Glomerular visceral epithelial cell (primary cell): Measurements from ENCODE around the gene RIT2.

Experiments used
- DNase-seq: peaks from one replicate; pipeline ENCODE4 v3.0.0-alpha.2; 2016; ENCODE audit errors: extremely low spot score

The RIT2 gene

DNA sequence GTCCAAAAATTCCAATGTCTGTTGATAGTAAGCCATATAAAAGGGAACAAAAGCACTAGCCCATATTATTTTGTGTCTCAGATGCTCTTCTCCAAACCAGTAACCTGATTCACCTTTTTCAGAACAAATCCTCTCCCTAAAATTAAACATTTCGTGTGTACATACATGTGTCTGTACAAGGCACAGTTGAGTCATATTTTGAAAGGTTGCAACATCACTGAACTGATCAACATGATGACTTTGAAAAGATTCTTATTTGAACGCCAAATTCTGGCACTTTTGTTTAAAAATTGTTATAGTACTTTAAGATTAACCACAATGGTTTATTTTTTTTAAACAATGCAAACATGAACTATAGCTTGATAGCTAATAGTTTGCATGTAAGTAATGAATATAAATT is 102.5 kb downstream of the RIT2 start:
- no peak for DNase-seq

DNA sequence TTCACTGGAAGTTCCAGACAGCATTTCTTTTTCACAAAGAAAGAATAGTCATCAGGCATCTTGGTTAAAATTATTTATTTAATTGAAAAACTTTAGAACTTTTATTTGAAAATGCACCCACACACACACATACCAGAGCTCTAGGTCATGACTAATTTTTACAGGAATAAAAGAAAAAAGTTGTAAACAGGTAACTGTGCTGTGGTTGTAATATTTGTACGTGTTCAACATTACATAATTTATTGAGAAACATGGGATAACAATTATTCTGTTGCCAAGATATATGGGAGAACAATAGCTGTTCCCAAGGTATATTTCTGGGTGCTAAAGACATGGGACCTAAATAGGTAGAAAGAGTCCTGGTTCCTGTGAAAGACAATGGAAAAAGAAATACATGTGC is 104.9 kb downstream of the RIT2 start:
- DNase-seq: no peak

DNA sequence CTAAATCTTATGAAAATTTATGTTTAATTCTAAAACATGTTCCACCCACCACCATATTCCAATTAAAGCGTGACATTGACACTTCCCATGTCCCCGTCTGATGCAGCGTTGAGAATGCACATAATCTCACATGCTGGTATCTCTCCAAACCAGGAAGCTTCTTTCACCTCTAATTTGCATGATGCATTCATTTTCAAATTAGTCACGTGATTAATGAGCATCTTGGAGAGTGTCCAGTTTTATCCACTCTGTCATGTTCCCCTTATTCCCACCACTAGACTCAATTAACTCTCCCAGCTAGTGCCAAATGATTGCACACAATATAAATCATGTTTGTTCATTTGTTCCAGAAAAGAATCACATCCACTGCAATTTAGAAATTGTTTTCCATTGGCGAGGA is 105.8 kb downstream of the RIT2 start:
- DNase-seq: no peak

DNA sequence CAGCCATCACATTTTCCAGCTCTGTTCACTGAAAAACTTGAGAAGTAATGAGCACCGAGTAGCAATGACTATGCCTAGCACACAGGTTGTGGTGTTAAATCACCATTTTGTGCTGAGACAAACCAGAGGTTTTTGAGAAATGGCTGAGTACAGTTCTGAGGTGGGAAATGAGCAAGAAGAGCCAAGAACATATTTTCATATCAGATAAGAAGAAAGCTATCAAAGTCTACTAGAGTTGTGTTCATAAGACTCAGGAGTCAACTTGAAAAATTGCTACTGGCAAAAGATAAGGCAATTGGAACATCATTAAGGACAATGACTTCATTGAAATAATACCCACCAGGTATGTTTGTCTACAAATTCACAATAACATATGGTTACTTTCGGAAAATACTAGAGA is 108.1 kb downstream of the RIT2 start:
- no peak for DNase-seq

DNA sequence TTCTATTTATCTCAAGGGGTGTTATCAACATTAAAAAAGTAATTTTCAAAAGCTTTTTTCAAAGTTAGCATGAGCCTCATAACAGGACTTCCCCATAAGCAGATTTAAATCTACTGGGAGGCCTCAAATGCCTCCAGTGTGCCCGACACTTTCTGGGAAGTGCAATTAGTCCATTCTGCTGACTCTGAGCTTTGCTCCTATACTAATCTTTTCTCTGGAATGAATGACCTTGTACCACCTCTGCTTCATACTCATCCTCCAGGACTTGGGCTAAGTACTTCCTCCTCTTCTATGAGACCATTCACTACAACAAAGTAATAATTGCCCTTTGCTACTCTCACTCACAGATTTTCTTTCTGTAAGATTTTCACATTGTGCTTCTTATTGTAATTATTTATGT is 111.1 kb downstream of the RIT2 start:
- DNase-seq: no peak

DNA sequence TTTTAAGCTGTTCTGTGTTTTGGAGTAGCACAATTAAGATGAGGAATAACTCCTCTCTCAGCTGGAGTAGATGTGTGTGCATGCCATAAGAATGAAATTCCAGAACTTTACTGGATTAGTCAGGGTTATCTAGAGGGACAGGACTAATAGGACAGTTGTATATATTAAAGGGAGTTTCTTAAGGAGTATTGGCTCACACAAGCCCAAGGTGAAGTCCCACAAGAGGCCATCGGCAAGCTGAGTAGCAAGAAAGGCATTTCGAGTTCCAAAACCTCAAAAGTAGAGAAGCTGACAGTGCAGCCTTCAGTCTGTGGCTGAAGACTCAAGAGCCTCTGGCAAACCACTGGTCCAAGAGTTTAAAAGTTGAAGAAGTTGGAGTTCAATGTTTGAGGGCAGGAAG is 113.7 kb downstream of the RIT2 start:
- no peak for DNase-seq

DNA sequence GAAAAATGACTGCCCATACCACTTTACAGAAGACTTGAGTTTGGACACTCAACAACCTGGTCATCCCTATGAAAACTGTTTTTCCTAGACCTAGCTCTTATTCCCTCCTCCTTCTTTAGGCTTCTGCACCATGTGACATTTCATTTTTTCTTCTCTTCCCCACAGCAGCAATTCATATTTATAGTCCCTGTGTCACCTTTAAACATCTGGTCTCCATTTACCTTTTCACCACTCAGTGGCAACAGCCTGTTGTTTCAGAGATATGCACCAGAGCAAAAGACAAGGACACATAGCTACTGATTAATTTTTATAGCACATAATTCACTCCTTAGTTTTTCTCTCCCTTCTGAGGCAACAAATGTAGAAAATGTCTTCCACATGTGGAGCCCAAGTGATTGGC is 118.7 kb downstream of the RIT2 start:
- no peak for DNase-seq

DNA sequence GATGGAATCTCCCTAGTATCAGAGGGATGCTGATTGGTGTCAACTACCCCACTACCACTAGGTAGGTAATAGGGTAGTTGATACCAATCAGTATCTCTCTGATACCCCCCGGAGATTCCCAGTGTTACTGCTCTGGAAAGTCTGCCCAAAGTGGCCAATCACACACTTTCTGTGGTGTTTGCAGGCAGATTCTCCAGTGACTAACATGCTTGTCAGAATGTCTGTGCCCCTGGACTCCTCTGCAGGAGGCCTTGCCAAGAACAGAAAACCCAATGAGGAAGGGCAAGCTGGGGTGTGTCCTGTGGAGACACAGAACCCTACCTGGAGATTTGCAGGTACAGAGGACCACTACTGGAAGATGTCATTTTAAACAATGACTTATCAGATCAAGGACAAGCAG is 135.1 kb downstream of the RIT2 start:
- DNase-seq: no peak

DNA sequence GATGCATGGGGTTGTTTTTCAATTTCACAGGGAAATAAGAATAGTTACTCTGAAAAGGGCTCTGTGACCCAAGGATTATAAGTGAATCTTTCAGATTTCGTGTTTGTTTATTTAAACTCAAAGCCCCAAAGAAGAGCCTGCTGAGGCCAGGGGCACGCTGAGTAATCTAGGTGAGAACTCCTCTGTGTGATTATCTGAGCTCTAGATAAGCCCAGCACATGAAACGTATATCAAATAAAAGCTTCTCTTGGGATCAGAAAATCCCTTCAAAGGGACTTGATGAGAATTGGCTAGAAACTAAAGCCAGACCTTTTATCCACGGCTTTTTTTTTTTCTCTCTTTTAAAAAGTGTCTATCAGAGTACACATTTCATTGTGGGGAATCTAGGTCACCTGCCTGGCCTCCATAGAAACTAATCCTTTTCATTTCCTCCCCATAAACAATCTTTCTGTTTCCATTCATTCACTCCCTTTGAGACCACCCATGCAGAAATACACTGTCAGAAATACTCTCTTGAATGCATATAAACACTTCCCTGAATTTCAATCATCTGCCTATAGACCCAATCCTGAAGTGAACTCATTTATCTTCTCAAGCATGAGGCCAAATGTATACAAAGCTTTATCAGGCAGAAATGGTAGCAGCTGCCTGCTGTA is 137.4 kb downstream of the RIT2 start:
- DNase-seq: no peak

DNA sequence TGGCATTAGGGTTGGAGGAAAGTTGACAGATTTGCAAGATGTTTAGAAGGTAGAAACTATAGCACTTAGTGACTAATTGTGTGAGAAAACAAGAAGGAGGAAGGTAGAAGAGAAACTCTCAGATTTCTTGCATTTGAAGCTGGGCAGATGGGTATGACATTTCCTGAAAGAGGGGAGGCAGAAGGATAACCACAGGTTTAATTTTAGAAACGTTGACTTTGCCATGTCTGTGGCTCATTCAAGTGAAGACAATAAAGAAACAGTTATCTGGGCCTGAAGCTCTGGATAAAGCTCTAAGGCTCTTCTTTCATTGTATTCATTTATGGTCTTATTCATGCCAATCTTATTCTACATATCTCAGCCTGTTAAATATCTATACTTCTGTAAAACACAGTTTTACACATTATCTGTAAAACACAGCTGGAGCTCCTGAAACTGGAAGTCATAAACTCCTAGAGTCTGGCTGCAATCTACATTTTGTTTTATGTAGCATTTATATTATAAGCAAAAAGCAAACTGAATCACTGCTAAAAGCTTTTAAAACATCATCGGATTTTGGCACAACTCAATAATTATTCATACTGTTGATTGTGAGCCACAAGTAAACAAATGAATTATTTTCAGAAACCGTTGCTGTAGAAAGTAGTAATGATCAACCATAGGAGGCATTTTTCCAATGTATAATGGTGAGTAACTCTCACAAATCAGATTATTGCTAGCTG is 138.5 kb downstream of the RIT2 start:
- DNase-seq: no peak

DNA sequence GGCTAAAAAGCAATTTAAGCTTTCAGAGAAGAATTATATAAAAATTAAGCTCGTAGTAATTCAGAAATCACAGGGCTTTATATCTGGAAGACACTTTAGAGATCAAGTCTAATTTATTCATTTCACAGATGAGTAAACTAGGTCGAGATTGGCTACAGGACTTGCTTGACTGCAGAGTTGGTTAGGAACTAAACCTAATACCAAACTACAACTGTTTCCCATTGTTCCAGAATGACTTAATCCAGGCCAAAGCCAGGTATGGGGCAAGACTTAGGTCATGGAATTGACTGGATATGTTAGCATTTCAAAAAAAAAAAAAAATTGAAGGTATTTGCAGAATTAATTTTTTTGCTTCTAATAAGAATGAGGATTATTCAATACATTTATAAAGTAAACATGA is 146.1 kb downstream of the RIT2 start:
- DNase-seq: no peak

DNA sequence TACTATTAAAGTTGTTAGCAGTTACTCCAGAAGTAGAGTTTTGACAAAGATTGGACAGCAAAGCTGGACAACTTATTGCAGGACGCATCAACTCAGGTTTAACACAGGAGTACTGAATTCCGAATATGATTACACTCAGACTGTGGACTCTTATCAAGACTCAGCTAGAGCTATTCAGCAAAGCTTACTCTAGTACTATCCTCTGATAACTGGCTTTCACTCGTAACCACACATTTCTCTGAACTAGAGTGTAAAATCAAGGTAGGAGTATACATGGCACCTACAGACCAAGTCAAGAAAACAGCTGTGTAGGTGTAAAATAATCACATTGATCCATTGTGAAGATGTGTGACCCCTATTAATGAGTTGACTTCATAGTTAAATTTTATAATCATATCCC is 154.2 kb downstream of the RIT2 start:
- DNase-seq: no peak

DNA sequence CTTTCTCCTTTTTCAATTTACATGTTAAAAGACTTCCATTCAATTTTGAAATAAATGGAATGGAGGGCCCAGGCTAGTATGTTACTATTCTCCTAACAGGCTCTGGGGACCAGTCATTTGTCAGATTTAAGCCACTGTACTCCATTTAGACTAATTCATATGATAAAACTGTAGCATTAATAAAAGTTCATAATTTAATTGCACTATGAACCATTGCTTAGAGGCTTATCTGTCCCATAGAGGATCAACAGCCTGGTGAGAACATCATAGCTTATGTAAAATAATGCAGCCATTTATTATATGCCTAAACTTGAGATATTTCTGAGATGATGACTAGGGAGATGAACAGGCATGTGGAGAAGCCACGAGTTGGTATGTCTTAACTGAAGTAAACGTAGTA is 156.0 kb downstream of the RIT2 start:
- no peak for DNase-seq

DNA sequence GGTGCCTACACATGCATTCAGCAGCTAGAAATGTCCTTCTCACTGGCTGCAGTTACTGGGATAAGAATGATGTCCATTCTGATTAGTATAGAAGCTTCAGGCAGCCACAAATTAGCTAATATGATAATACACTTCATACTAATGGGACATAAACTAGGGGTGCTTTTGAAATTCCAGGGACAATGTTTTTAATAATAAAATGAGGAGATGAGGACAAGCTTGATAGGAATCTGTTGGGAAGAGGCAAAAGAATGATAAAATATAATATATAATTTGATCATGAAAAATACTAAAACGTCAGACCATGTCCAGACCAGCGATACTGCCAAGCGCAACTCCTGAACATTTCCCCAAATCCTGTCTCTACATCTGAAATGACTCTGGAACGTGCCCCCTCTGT is 157.1 kb downstream of the RIT2 start:
- DNase-seq: no peak

DNA sequence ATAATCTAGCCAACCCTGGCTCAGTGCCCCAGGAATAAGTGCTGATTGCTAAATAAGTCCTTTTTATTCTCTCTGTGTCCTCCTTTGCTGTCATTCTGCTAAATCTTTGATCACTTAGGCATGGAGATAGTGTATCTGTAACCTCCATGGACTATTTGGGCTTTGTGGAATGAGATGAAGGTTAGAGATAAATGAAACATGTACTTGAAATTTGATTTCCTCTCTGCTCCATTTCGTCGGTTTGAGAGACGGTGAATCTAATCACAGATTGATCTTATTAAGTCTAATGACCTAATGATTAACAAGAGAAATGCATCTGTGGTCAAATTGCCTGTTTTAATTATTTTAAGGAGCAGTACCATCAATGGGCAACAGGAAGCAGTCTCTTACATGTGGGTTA is 159.2 kb downstream of the RIT2 start:
- DNase-seq: no peak

DNA sequence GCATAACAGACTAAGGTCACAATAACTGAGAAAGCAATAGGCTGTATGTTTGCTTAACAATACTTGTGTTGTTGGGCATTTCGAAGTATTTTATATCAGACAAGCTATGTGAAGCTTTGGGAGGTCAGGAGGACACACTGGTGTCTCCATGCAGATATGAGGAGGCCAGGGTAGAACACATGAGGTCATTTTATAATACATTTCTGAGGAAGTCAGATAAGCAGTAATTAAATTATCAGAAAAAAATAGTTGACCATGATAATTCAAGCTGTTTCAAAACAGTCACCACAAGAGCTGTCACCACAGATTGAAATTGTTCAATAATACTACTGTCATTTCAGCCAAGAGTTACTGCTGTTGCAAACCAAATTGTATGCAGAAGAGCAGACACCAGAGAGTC is 160.6 kb downstream of the RIT2 start:
- DNase-seq: no peak

DNA sequence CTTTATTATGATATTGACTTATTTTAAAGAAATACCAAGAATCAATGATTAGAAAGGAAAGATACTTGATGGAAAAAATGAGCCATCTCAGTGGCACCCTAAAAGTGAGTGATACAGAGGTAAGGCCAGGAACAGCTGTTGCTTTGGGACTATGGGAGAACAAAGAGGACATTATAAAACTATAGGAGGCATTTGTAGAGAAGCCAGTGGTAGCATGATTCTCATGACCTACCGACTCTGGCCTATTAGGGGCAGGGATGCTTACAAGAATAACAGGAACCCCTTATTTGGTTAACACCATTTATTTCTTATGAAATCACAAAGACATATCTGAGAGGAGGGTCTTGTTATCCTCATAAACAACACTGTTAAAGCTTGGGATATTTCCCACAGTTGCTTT is 162.2 kb downstream of the RIT2 start:
- DNase-seq: no peak

DNA sequence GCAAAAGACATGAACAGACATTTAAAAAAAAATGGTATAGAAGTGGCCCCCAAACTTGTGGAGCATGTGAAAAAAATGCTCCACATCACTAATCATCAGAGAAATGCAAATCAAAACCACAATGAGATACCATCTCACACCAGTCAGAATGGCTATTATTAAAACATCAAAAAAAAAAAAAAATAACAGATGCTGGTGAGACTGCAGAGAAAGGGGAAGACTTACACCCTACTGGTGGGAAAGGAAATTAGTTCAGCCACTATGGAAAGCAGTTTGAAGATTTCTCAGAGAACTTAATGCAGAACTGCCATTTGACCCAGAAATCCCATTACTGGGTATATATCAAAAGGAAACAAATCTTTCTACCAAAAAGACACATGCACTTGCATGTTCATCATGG is 164.8 kb downstream of the RIT2 start:
- no peak for DNase-seq

DNA sequence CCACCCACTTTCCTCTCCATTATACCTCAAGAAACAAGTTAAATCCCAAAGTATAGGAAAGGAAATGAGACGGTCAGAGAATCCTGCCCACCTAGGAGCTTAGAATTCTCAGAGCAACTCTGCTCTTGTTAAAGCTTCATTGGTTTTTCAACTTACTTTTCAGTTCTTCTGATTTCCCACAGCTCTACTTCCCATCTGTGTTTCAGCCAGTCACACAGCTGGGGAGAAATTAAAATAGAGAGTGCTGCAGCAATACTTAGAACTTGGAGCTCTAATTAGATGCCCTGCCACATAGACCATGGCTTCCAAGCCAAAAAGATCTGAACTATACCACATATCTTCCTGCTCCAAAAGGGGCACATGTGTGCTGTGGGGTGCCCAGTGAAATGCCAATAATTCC is 166.7 kb downstream of the RIT2 start:
- DNase-seq: no peak

DNA sequence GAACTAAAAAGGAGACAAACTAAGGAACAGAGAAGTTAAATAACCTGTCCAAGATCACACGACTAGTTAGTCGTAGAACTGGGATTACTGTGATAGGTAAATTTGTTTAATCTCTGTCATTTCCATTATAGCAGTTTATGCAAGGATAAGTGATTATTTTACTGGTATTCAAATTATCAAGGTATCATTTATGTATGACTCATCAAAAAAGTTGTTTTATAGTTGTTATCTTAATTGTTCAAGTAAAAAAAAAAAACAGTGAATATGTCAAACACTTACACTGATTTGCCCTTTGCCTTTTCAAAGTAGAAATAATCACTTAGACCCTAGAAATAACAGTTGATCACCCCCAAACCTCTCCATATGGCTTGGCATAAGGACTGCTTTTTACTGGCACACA is 173.6 kb downstream of the RIT2 start:
- no peak for DNase-seq

DNA sequence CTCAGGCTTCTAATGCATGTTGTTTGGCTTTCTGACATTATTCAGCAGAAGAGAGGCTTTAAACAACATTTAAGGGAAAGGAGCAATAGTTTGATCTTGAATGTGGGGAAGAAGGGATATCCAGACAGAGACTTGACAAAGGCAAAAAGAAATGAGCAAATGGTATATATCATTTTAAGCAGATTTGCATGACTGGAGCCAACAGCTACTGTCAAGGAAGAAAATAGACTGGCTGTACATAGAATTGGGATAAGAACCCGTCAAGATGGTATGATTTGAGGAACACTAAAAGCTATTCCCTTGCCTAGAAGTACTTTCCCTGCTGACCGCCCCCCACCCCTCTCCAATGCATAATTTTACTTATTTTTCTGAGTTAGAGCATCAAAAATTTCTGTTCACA is 174.5 kb downstream of the RIT2 start:
- no peak for DNase-seq

DNA sequence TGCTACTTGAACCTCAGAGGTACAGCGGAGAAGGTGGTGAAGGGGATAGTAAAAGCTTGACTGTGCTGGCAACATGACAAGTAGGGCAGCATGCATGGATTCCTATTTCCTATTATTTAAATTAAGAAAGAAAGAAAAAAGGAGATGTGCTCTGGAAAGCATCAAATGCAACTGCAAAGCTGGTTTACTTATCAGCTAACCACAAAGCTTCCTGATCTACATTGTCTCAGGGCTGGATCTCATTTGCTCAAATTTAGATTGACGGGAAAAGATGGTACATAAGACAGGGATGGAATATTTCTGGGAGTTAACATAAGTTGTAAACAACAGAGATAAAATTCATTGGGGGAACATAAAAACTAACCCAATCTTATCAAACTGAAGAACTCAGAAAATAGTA is 178.0 kb downstream of the RIT2 start:
- no peak for DNase-seq

DNA sequence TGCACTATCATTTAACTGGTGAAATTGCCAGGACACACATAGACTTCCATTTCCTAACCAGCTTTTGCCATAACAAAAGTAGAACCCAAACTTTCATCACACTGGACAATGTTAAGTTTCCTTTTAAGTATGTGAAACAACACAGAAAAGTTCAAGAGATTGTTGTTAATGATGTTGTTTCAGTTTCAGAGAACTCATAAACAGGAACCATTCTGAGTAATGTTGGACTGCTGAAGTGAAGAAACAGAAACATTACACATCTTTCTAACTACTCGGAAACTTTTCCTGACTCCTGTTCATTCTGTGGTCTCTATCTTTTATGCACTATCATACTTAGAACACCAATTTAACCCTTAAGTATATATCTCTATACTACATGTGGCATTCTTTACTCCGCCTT is 179.2 kb downstream of the RIT2 start:
- no peak for DNase-seq

DNA sequence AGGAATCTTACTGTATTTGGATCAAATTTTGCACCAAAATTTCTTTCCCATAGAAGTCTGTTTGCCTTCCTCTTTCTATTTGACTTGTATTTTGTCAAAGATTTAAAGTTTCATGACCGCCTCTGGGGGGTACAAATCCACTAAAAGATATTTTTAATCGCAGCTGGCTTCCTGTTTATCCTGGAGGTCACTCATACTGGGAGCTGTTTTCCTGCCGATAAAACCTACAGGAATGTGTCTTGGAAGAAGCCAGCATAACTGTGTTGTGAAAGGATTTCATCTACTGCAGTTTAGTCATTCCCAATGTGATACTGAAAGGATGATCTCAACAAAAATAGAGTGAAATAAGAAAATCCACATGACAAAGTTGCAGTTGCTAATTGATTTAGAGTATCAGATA is 184.0 kb downstream of the RIT2 start:
- peak; percentile 4 for DNase-seq
